ENCODE data around the gene TCF4.

TCF4 gene

GRCh38 chr18:55588111-55588869 lies at the start of gene TCF4:
Gene TCF4, minus strand, starts transcription at chr18:55588192. Its CDS starts 1,076 bp downstream, at chr18:55587116.
- DNase-seq = peak; percentile 9

GRCh38 chr18:55637204-55637603 lies 49.2 kb upstream of the TCF4 start:
- no peak for DNase-seq

GRCh38 chr18:55635439-55635838 lies 47.4 kb upstream of the TCF4 start:
- DNase-seq = no peak

GRCh38 chr18:55634545-55634944 lies 46.6 kb upstream of the TCF4 start:
- DNase-seq = no peak

- DNase-seq = no peak
These were observed 45.0 kb upstream of the TCF4 start for GRCh38 chr18:55633032-55633431.

- no peak for DNase-seq
These were observed 41.1 kb upstream of the TCF4 start for GRCh38 chr18:55629133-55629532.

GRCh38 chr18:55627007-55627406 lies 39.0 kb upstream of the TCF4 start:
- no peak for DNase-seq

GRCh38 chr18:55625901-55626300 lies 37.9 kb upstream of the TCF4 start:
- no peak for DNase-seq

GRCh38 chr18:55623626-55624025 lies 35.6 kb upstream of the TCF4 start:
- DNase-seq = no peak

GRCh38 chr18:55610506-55610905 lies 22.5 kb upstream of the TCF4 start:
- DNase-seq = no peak

- no peak for DNase-seq
These were observed 21.3 kb upstream of the TCF4 start for GRCh38 chr18:55609160-55609825.

GRCh38 chr18:55608497-55608896 lies 20.5 kb upstream of the TCF4 start:
- DNase-seq = no peak

- DNase-seq = no peak
These were observed 19.8 kb upstream of the TCF4 start for GRCh38 chr18:55607773-55608172.

- no peak for DNase-seq
These were observed 17.8 kb upstream of the TCF4 start for GRCh38 chr18:55605733-55606338.

GRCh38 chr18:55603775-55604174 lies 15.8 kb upstream of the TCF4 start:
- DNase-seq = no peak

- DNase-seq = no peak
These were observed 5.9 kb upstream of the TCF4 start for GRCh38 chr18:55593888-55594287.

- no peak for DNase-seq
These were observed 4.6 kb upstream of the TCF4 start for GRCh38 chr18:55592572-55592971.

- DNase-seq = no peak
These were observed 4.1 kb upstream of the TCF4 start for GRCh38 chr18:55592106-55592505.

- DNase-seq = peak; percentile 76
These were observed 1.8 kb upstream of the TCF4 start for GRCh38 chr18:55589625-55590291.

GRCh38 chr18:55588870-55589595 lies 1.0 kb upstream of the TCF4 start:
- DNase-seq = no peak

GRCh38 chr18:55587418-55588110 lies 428 bp downstream of the TCF4 start:
- no peak for DNase-seq

GRCh38 chr18:55585920-55586561 lies 2.0 kb downstream of the TCF4 start:
- no peak for DNase-seq

Data from CD4-positive, alpha-beta T cell treated with Interleukin-12 subunit alpha and Interleukin-12 subunit beta, for 1 hour (primary cell).